Endothelial cell of umbilical vein (primary cell): Measurements from ENCODE around the gene CLCN2. TPM values are rescaled to one million over a fixed set of nuclear protein-coding genes. Genes with fewer than 3 reads are reported as not detected.

Source experiments
- BruUV-seq: library from RNA; stranded (reverse); fragments of 400-500 nt; replicated peaks from 2 replicates; lab custom pipeline; 2021; lab: Mats Ljungman, UMichigan
- CTCF ChIA-PET: fragments of 300-600, 350-600 bp; sonication (Branson Sonifier 250); formaldehyde crosslinking; loops from one replicate; lab custom pipeline; 2021; ENCODE audit warnings: antibody characterized with exemption, inconsistent platforms; lab: Charles Lee
- POLR2A ChIA-PET: fragments of 300-600, 350-600 bp; sonication (Branson Sonifier 250); formaldehyde crosslinking; loops from one replicate; lab custom pipeline; 2021; ENCODE audit warnings: antibody characterized with exemption, inconsistent platforms; lab: Charles Lee
- DNase-seq: peaks from one replicate; pipeline ENCODE4 v3.0.0-alpha.2; 2011; ENCODE audit warnings: low read depth, low spot score
- FAIRE-seq: peaks from 2 replicates; lab custom pipeline; 2011; peaks lifted over from hg19 to GRCh38; lab: Jason Lieb, UNC
- H2AFZ ChIP-seq: 2 replicates; pipeline ENCODE4 v1.6.0; 2012; ENCODE audit warnings: low read depth, low read length, control low read depth, inconsistent platforms
- H3K27ac ChIP-seq: 2 replicates; pipeline ENCODE4 v1.5.1; 2011; ENCODE audit warnings: low read depth, mild to moderate bottlenecking, control low read depth, low read length, moderate library complexity; ENCODE audit not compliant: insufficient read depth
- H3K27me3 ChIP-seq, 2 experiments: 2 replicates each; pipeline versions ENCODE4 v1.6.0 to v1.6.1; 2011; ENCODE audit warnings: low read length in 2 of 2, mixed read lengths in 1 of 2; ENCODE audit not compliant: control insufficient read depth in 2 of 2, insufficient read depth in 2 of 2
- H3K36me3 ChIP-seq, 2 experiments: 2 replicates in 1 of 2; 3 replicates in 1 of 2; pipeline ENCODE4 v1.5.1; 2011; ENCODE audit warnings: low read length in 2 of 2, mild to moderate bottlenecking in 1 of 2, moderate library complexity in 1 of 2; ENCODE audit not compliant: control insufficient read depth in 2 of 2, insufficient read depth in 2 of 2; ENCODE audit errors: extremely low read depth in 1 of 2
- H3K4me1 ChIP-seq: 3 replicates; pipeline ENCODE4 v1.5.1; 2011; ENCODE audit warnings: mild to moderate bottlenecking, low read length; ENCODE audit not compliant: control insufficient read depth, insufficient read depth; ENCODE audit errors: extremely low read depth
- H3K4me2 ChIP-seq: 2 replicates; pipeline ENCODE4 v1.6.1; 2011; ENCODE audit warnings: low read length, control low read depth, mixed read lengths; ENCODE audit not compliant: insufficient read depth
- H3K4me3 ChIP-seq, 3 experiments: fragments of 200-600 bp in 1 of 3; sonication (generic), shearing (Covaris generic) in 1 of 3; replicated peaks in 1 of 3; 2 replicates each; pipeline ENCODE4 v1.5.1; 2011 to 2016; ENCODE audit warnings: control low read depth in 3 of 3, low read length in 3 of 3, mild to moderate bottlenecking in 2 of 3, inconsistent platforms in 1 of 3, low read depth in 1 of 3, moderate library complexity in 1 of 3; ENCODE audit not compliant: insufficient read depth in 1 of 3
- H3K79me2 ChIP-seq: 2 replicates; pipeline ENCODE4 v1.6.0; 2012; ENCODE audit warnings: low read length, inconsistent platforms; ENCODE audit not compliant: control insufficient read depth, insufficient read depth
- H3K9ac ChIP-seq: replicated peaks from 2 replicates; pipeline ENCODE3; 2011; ENCODE audit warnings: low read length, control low read depth; ENCODE audit not compliant: insufficient read depth; ENCODE audit errors: extremely low read depth
- H3K9me1 ChIP-seq: replicated peaks from 3 replicates; pipeline ENCODE4 v1.6.0; 2011; ENCODE audit warnings: mild to moderate bottlenecking, low read length; ENCODE audit not compliant: control insufficient read depth, insufficient read depth; ENCODE audit errors: extremely low read depth
- H3K9me3 ChIP-seq: replicated peaks from 2 replicates; pipeline ENCODE4 v1.5.1; 2012; ENCODE audit warnings: low read length, inconsistent platforms; ENCODE audit not compliant: control insufficient read depth, insufficient read depth
- H4K20me1 ChIP-seq: replicated peaks from 2 replicates; pipeline ENCODE3; 2011; ENCODE audit warnings: mild to moderate bottlenecking, low read length; ENCODE audit not compliant: control insufficient read depth, insufficient read depth; ENCODE audit errors: extremely low read depth
- CTCF ChIP-seq, 2 donors: IDR thresholded peaks; 1 replicate in 1 of 2; 2 replicates in 1 of 2; pipeline ENCODE4 v1.5.1; 2011; ENCODE audit warnings: low read length in 2 of 2, mild to moderate bottlenecking in 2 of 2, moderate library complexity in 2 of 2, control low read depth in 1 of 2, inconsistent platforms in 1 of 2, low read depth in 1 of 2; ENCODE audit not compliant: insufficient read depth in 1 of 2; ENCODE audit errors: extremely low read depth in 1 of 2
- FOS ChIP-seq: IDR thresholded peaks from 2 replicates; pipeline ENCODE4 v1.6.1; 2011; ENCODE audit warnings: mild to moderate bottlenecking, low read length, moderate library complexity, borderline replicate concordance; ENCODE audit not compliant: insufficient read depth
- JUN ChIP-seq: IDR thresholded peaks from 2 replicates; pipeline ENCODE4 v1.6.1; 2011; ENCODE audit warnings: borderline replicate concordance, low read depth; ENCODE audit not compliant: insufficient read length, insufficient read depth
- MYC ChIP-seq: IDR thresholded peaks from one replicate; pipeline ENCODE4 v1.6.1; 2011; ENCODE audit warnings: mild to moderate bottlenecking, low read depth, low read length
- dilution Hi-C: fragments of 300-500 bp; cut with MboI; formaldehyde crosslinking; loops from one replicate; pipeline ENCODE4 v1.15.0; 2019; ENCODE audit warnings: low sequenced_read_pairs; ENCODE audit not compliant: extremely low pct_ligation_motif_present
- intact Hi-C: fragments of 100-400 bp; cut with micrococcal nuclease; formaldehyde crosslinking; loops from one replicate; pipeline ENCODE4 v1.10.0; 2022
- polyA plus RNA-seq, 4 experiments: library from polyadenylated mRNA; depleted of rRNA in 3 of 4; stranded (reverse) in 3 of 4; unstranded in 1 of 4; fragments of >200 nt; gene quantifications; 2 replicates each; pipeline versions ENCODE4 v1.2.1 to v1.2.3, GENCODE V29; 2011 to 2012; ENCODE audit warnings: missing spikeins in 1 of 4
- total RNA-seq: library from RNA; stranded (reverse); gene quantifications from 2 replicates; pipeline ENCODE4 v1.2.3, GENCODE V29; 2021

CLCN2 gene
- total and polyA plus RNA-seq, 2 donors (not counting 3 experiments of a cell fraction or from before 2014, with no cell fraction given) = 3.5 to 6.5 TPM

- H3K9ac ChIP-seq = no peak overlapping the region
- dilution Hi-C loops (no loop called here), intact Hi-C loops (no loop called here)
- no peaks in the 10 kb centered on the region for H3K9me1 ChIP-seq
- FAIRE-seq (peak; percentile 55), DNase-seq (peak; percentile 42)
- no peak overlapping the region for H3K27ac ChIP-seq
- CTCF ChIA-PET = interaction anchor here (0.5 to 2.3 kb wide), 8 partner anchors 10 to 239 kb away, joined by 3 to 10 read pairs (median 4); partner anchors contain the start of gene FAM131A
- no peak overlapping the region for H3K4me2 ChIP-seq
- peaks cover 44 to 53% of the 10 kb centered on the region in 2 experiments for H3K36me3 ChIP-seq
- H3K4me3 ChIP-seq = no peak overlapping the region
- no TSS peak for BruUV-seq
- peaks cover 3% of the 10 kb centered on the region for H3K4me1 ChIP-seq
- no peaks in the 10 kb centered on the region for H4K20me1 ChIP-seq
- peak; percentile 23 to 29 for TF ChIP-seq CTCF (IDR thresholded peaks at IDR 0.05; ENCODE audit: extremely low read depth in 1 of 2, insufficient read depth in 1 of 2, low read depth in 1 of 2, low read length in 2 of 2)
- no peak for TF ChIP-seq MYC
- POLR2A ChIA-PET = no interaction called here
- H2AFZ ChIP-seq = no peak overlapping the region
- H3K9me3 ChIP-seq = no peaks in the 10 kb centered on the region
- H3K79me2 ChIP-seq = peaks cover 39% of the 10 kb centered on the region
- no peaks in the 10 kb centered on the region for H3K27me3 ChIP-seq
These were observed 55.8 kb downstream of the CLCN2 start for GRCh38 chr3:184305577-184305976.

GRCh38 chr3:184300378-184300720 is 61.1 kb downstream of the CLCN2 start:
- no TSS peak for BruUV-seq
- no peaks in the 10 kb centered on the region for H4K20me1 ChIP-seq
- H3K9me1 ChIP-seq = no peaks in the 10 kb centered on the region
- H3K9ac ChIP-seq = peak overlapping the region; percentile 90
- DNase-seq (peak; percentile 29), FAIRE-seq (peak; percentile 83)
- intact Hi-C loops = no loop called here
- ChIA-PET CTCF (interaction anchor here (1.4 to 1.5 kb wide), 2 partner anchors 11 to 40 kb away, joined by 3 to 4 read pairs; no protein-coding TSS in a partner anchor), POLR2A (no interaction called here)
- H3K4me3 ChIP-seq = peak overlapping the region in 2 of 3 experiments; percentile 88 to 89
- dilution Hi-C loops = no loop called here
- peak overlapping the region; percentile 87 for H3K4me2 ChIP-seq
- peaks cover 13% of the 10 kb centered on the region for H3K4me1 ChIP-seq
- H2AFZ ChIP-seq = no peak overlapping the region
- H3K79me2 ChIP-seq = peaks cover 54% of the 10 kb centered on the region
- H3K36me3 ChIP-seq = peaks cover 28 to 31% of the 10 kb centered on the region in 2 experiments
- TF ChIP-seq FOS (peak; percentile 78), JUN (peak; percentile 52), MYC (no peak)
- no peaks in the 10 kb centered on the region for H3K27me3 ChIP-seq
- no peaks in the 10 kb centered on the region for H3K9me3 ChIP-seq
- peak overlapping the region; percentile 70 for H3K27ac ChIP-seq
